ENCODE measurements around the gene PLBD2. TPM values are rescaled to one million over a fixed set of nuclear protein-coding genes. Genes with fewer than 3 reads are reported as not detected.

Gene PLBD2
- total and polyA plus RNA-seq, 8 donors, result 2.7 to 32.4 (median 8.2) TPM

DNA sequence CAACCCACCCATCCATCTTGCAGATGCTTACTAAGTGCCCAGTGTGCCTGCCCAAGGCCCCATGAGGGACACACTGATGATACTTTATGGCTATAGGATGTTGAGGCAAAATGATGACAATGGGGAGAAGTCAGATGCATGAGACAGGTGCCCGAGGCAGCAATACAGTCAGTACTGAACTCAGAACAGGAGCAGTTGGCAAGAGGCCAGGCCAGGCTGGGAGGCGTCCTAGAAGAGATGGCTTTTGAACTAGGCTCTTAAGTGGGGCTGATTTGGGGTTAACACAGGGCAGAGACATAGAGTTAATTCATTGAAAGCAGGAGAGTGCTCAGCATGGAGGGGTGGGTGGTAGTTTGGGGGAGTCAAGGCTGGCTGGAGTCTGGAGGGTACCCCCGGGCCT, 15.6 kb downstream of the PLBD2 start:
- TF ChIP-seq POLR2A (IDR thresholded peaks at IDR 0.05) (no peak), EP300 (IDR thresholded peaks at IDR 0.05) (no peak), CTCF (IDR thresholded peaks at IDR 0.05) (no peak)
- Histone ChIP-seq H3K27ac (no peak overlapping the region), H3K27me3 (no peaks in the 10 kb centered on the region), H3K36me3 (peaks cover 14 to 91% (median 88%) of the 10 kb centered on the region in 4 donors), H3K9me3 (no peaks in the 10 kb centered on the region), H3K4me1 (no peaks in the 10 kb centered on the region), H3K4me3 (no peak overlapping the region)
- 76 to 95% (median 85%) methylated on average over 3 of the region's 3 CpGs for WGBS, 5 donors
- no peak for DNase-seq
- intact Hi-C loops (cut with DNase I; ENCODE audit: low total_unique reads), result no loop called here

DNA sequence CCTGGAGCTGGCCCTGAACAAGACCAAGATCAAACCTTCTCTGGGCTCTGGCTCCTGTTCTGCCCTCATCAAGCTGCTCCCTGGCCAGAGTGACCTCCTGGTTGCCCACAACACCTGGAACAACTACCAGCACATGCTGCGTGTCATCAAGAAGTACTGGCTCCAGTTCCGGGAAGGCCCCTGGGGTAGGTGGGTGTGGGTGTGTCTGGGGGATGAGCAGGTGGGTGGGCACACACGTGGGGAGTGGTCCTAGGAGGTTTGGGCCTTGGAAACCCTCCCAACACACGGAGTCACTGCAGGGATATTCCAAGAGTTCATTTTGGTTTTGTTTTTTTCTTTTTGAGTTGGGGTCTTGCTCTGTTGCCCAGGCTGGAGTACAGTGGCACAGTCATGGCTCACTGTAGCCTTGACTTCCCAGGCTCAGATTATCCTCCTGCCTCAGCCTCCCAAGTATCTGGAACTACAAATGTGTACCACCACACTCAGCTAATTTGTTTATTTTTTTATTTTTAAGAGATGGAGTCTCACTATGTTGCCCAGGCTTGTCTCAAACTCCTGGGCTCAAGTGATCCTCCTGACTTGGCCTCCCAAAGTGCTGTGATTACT, 16.5 kb downstream of the PLBD2 start:
- no peak for DNase-seq
- no peaks in the 10 kb centered on the region for H3K4me1 ChIP-seq
- H3K4me3 ChIP-seq, result no peak overlapping the region
- intact Hi-C loops (cut with DNase I; ENCODE audit: low total_unique reads), result no loop called here
- no peak for TF ChIP-seq CTCF (IDR thresholded peaks at IDR 0.05)
- TF ChIP-seq EP300 (IDR thresholded peaks at IDR 0.05), result no peak
- TF ChIP-seq POLR2A (IDR thresholded peaks at IDR 0.05), result no peak
- no peak for TF ChIP-seq POLR2AphosphoS5 (IDR thresholded peaks at IDR 0.05)
- 72 to 96% (median 91%) methylated on average over 2 to 4 of the region's 4 CpGs for WGBS, 5 donors
- H3K27me3 ChIP-seq, result no peaks in the 10 kb centered on the region
- no peaks in the 10 kb centered on the region for H3K9me3 ChIP-seq
- peaks cover 14 to 94% (median 90%) of the 10 kb centered on the region in 4 donors for H3K36me3 ChIP-seq
- no peak overlapping the region for H3K27ac ChIP-seq

DNA sequence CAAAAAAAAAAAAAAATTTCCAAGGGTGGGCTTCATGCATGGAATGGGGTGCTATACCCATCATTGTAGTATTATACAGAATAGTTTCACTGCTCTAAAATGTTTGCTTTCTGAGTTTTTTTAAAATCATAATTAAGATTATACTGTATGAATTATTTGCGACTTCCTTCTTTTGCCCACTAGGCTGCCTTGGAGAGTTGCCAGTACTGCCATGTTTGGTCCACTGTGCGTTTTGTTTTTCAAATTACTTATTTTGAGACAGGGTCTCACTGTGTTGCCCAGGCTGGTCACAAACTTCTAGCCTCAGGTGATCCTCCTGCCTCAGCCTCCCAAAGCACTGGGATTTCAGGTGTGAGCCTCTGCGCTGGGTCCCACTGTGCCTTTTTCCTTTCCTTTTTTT, 19.9 kb downstream of the PLBD2 start:
- Histone ChIP-seq H3K4me3 (no peak overlapping the region), H3K27me3 (no peaks in the 10 kb centered on the region), H3K4me1 (no peaks in the 10 kb centered on the region), H3K36me3 (peaks cover 22 to 98% (median 92%) of the 10 kb centered on the region in 4 donors), H3K27ac (no peak overlapping the region), H3K9me3 (no peaks in the 10 kb centered on the region)
- TF ChIP-seq EP300 (IDR thresholded peaks at IDR 0.05) (no peak), CTCF (IDR thresholded peaks at IDR 0.05) (no peak), POLR2AphosphoS5 (IDR thresholded peaks at IDR 0.05) (no peak), POLR2A (IDR thresholded peaks at IDR 0.05) (no peak)
- intact Hi-C loops (cut with DNase I; ENCODE audit: low total_unique reads), result no loop called here
- DNase-seq, result no peak
- WGBS, 5 donors, result 77 to 94% (median 91%) methylated on average over 3 of the region's 3 CpGs

DNA sequence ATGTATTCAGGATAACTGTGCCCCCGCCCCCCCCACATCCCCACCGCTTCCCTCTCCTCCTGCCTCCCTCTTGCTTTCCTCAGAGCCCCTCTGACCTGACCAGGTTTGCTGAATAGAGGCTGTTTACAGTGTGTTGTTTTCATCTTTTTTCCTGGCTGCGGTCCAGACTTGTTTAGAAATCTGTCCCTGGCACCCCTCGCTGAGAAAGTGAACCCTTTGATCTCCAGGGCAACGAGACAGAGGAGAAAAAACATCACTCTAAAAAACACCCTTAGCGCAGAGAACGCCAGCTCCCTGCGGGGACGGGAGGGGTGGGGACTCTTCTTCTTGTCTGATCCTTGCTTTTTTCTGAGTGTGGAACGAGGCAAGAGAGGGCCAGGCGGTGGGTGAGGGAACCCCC, 22.8 kb downstream of the PLBD2 start:
- DNase-seq, result no peak
- WGBS, 5 donors, result 78 to 88% (median 82%) methylated on average over 11 of the region's 11 CpGs
- Histone ChIP-seq H3K27me3 (no peaks in the 10 kb centered on the region), H3K36me3 (peaks cover 23 to 98% (median 91%) of the 10 kb centered on the region in 4 donors), H3K9me3 (no peaks in the 10 kb centered on the region), H3K4me1 (no peaks in the 10 kb centered on the region), H3K27ac (no peak overlapping the region), H3K4me3 (no peak overlapping the region)
- intact Hi-C loops (cut with DNase I; ENCODE audit: low total_unique reads), result no loop called here
- TF ChIP-seq POLR2A (IDR thresholded peaks at IDR 0.05) (no peak), POLR2AphosphoS5 (IDR thresholded peaks at IDR 0.05) (no peak), EP300 (IDR thresholded peaks at IDR 0.05) (no peak), CTCF (IDR thresholded peaks at IDR 0.05) (no peak)
